ENCODE data around the gene NREP.
"Not testable (repeated sequence)": the region's sequence is repeated elsewhere in the genome, so short reads cannot be mapped to it uniquely, and the experiment has no call there.

Gene NREP

DNA sequence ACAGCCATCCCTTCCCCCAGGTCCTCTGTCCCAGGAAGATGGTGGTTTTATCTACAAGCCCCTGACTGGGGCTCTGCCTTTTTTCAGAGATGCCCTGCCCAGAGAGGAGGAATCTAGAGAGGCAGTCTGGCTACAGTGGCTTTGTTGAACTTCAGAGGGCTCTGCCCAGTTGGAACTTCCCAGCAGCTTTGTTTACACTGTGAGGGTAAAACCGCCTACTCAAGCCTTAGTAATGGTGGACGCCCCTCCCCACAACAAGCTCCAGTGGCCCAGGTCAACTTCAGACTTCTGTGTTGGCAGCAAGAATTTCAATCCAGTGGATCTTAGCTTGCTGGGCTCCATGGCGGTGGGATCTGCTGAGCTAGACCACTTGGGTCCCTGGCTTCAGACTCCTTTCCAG, 40.2 kb downstream of the NREP start:
- peaks cover 24% of the 10 kb centered on the region for H3K4me1 ChIP-seq (ENCODE audit: insufficient read depth, low read length)
- H3K27ac ChIP-seq (ENCODE audit: low read depth, low read length); H3K4me3 ChIP-seq (ENCODE audit: low read length); H3K36me3 ChIP-seq (ENCODE audit: insufficient read depth, low read length); H3K27me3 ChIP-seq (ENCODE audit: insufficient read depth, low read length); H3K9me3 ChIP-seq (ENCODE audit: insufficient read depth, low read depth, low read length); H3K9ac ChIP-seq (ENCODE audit: low read depth, low read length): not testable (repeated sequence)
- WGBS, result 90% methylated on average over 3 of the region's 3 CpGs

DNA sequence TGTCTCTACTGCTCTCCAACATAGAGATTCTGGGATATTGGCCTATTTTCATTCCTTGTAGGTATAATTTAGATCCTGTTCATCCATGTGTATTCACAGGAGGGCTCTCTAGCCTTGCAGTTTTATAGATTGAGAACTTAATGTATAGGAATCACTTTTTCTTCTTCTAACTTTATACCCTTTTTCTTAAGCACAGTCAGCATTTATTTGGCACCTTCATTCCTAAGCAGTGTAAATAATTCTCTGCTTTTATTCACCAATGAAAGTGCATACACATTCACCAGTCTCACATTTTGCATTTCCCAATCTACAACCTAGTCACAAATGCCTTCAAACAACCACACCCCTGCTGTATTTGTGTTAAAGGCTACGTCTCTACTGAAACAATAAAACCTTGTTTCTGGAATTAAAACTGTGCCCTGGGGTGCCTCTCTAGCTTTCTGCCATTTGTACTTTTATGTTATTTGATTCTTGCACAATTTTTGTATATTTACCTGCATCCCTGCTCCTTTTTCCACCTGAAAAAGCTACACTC, 49.3 kb downstream of the NREP start:
- Histone ChIP-seq H3K27me3 (ENCODE audit: insufficient read depth, low read length) (no peaks in the 10 kb centered on the region), H3K36me3 (ENCODE audit: insufficient read depth, low read length) (no peaks in the 10 kb centered on the region), H3K27ac (ENCODE audit: low read depth, low read length) (no peak overlapping the region), H3K9ac (ENCODE audit: low read depth, low read length) (no peak overlapping the region), H3K9me3 (ENCODE audit: insufficient read depth, low read depth, low read length) (no peaks in the 10 kb centered on the region), H3K4me3 (ENCODE audit: low read length) (no peak overlapping the region), H3K4me1 (ENCODE audit: insufficient read depth, low read length) (no peaks in the 10 kb centered on the region; the same call in 1 of the 2 replicates)
- 75% methylated on average over 1 of the region's 1 CpG for WGBS

DNA sequence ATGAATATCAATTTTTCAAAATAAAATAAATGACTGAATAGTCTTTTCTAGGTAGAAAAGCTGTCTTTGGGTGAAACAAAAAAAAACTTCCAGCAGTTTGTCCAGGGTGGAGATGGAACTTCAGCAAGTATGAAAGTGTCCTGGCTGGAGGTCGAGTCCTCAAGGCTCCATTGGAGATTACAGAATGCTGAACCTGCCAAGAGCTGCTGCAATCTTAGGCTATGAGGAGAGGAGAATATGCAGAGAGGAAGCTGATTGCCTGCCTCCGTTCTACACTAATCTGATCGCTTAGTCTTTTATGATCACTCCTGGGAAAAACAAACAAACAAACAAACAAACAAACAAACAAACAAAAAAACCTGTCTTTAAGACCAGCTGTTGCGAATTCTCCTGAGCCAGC, 50.6 kb downstream of the NREP start:
- Histone ChIP-seq H3K27me3 (ENCODE audit: insufficient read depth, low read length) (no peaks in the 10 kb centered on the region), H3K36me3 (ENCODE audit: insufficient read depth, low read length) (no peaks in the 10 kb centered on the region), H3K27ac (ENCODE audit: low read depth, low read length) (no peak overlapping the region), H3K4me3 (ENCODE audit: low read length) (no peak overlapping the region), H3K4me1 (ENCODE audit: insufficient read depth, low read length) (no peaks in the 10 kb centered on the region; the same call in 1 of the 2 replicates), H3K9me3 (ENCODE audit: insufficient read depth, low read depth, low read length) (no peaks in the 10 kb centered on the region), H3K9ac (ENCODE audit: low read depth, low read length) (no peak overlapping the region)
- 69% methylated on average over 4 of the region's 4 CpGs for WGBS

DNA sequence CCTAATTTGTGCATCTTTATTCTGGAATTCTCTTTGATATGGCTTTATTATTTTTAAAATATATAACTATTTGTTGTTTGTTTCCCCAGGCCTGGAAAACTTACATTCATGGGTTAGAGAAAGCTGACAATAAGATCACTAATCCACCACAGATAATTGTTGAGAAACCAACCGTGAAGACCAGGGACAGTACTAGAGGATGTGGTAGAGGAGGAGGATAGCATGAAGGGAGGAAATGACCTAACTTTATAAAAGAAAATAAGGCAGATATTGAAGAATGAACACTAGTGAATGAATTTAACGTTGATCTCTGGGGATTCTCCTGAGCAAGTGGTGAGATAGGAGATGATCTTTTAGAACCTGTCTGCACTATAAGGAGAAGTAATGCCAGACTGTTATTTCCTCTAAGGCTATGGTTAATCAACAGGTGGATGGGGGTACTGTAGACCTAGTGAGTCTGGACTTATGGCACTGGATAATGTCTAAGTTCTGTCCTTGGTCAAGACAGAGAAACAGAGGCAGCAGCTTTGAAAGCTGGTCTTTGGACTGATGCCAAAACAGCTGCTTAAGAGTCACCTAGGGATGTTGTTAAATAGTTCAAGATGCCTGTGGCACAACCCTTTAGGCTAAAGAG, 52.4 kb downstream of the NREP start:
- Histone ChIP-seq H3K4me3 (ENCODE audit: low read length) (no peak overlapping the region), H3K4me1 (ENCODE audit: insufficient read depth, low read length) (no peaks in the 10 kb centered on the region; the same call in 1 of the 2 replicates), H3K36me3 (ENCODE audit: insufficient read depth, low read length) (no peaks in the 10 kb centered on the region), H3K9me3 (ENCODE audit: insufficient read depth, low read depth, low read length) (no peaks in the 10 kb centered on the region), H3K27ac (ENCODE audit: low read depth, low read length) (no peak overlapping the region), H3K9ac (ENCODE audit: low read depth, low read length) (no peak overlapping the region), H3K27me3 (ENCODE audit: insufficient read depth, low read length) (no peaks in the 10 kb centered on the region)
- WGBS, result 67% methylated on average over 2 of the region's 2 CpGs

DNA sequence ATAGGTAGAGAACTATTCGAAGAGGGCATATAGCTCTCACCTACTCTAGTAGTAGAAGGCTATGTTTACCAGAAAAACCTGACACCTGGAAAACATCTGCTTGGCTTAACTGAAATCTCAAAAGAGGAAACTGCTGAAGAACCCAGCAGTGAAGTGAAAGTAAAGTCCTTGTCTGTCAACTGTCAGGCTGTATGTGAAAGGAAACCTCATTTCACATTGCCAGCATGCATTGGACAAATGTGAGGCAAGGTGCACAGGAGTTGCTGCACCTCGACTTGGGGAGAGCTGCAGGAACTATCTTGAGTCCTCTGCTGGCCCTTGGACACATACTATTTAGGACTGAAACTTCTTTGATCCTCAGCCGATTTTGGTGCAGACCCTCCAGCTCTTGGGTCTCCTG, 53.3 kb downstream of the NREP start:
- H3K9ac ChIP-seq (ENCODE audit: low read depth, low read length), result no peak overlapping the region
- H3K27ac ChIP-seq (ENCODE audit: low read depth, low read length), result no peak overlapping the region
- H3K27me3 ChIP-seq (ENCODE audit: insufficient read depth, low read length), result no peaks in the 10 kb centered on the region
- no peaks in the 10 kb centered on the region for H3K9me3 ChIP-seq (ENCODE audit: insufficient read depth, low read depth, low read length)
- 88% methylated on average over 2 of the region's 3 CpGs for WGBS
- no peaks in the 10 kb centered on the region for H3K36me3 ChIP-seq (ENCODE audit: insufficient read depth, low read length)
- H3K4me3 ChIP-seq (ENCODE audit: low read length), result no peak overlapping the region
- no peaks in the 10 kb centered on the region; the same call in 1 of the 2 replicates for H3K4me1 ChIP-seq (ENCODE audit: insufficient read depth, low read length)

DNA sequence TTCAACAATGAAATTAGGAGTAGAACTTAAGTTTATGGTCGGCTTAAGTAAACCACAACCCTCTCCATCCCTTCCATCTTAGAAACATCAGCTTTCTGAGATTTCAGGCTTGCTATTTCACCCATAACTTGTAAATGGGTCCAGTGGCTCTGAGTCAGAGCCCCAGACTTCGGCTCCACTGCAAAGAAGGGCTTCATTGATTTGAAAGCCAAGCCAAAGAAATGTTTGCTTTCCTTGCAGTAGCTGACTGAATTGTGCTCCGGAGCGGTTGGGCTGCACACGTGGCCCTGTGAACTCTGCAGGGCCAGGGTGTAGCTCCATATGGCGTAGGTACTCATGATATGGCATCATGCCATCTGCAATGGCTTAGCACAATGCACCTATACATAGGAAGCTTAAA, 57.0 kb downstream of the NREP start:
- H3K4me1 ChIP-seq (ENCODE audit: insufficient read depth, low read length), result peaks cover 6% of the 10 kb centered on the region
- H3K27ac ChIP-seq (ENCODE audit: low read depth, low read length), result no peak overlapping the region
- H3K9ac ChIP-seq (ENCODE audit: low read depth, low read length), result no peak overlapping the region
- no peaks in the 10 kb centered on the region for H3K27me3 ChIP-seq (ENCODE audit: insufficient read depth, low read length)
- H3K36me3 ChIP-seq (ENCODE audit: insufficient read depth, low read length), result no peaks in the 10 kb centered on the region
- no peaks in the 10 kb centered on the region for H3K9me3 ChIP-seq (ENCODE audit: insufficient read depth, low read depth, low read length)
- 91% methylated on average over 6 of the region's 6 CpGs for WGBS
- H3K4me3 ChIP-seq (ENCODE audit: low read length), result no peak overlapping the region

DNA sequence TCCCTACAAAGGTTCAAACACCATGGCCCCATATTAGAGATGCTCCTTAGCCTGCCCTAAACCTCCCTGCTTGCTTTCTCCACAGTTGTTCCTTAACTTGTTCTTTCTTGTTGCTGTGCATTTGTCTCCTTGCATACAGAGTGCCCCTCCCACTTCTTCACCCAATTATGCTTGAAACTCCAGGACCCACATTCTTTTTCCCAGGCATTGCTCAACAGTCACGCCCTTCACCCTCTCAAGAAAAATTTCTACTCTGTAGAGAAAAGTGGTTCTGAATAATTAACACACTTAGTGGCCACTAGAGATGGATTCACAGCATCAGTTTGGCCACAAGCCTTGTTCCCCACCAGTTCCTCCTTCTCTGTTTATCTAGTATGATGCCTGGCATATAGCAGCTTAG, 57.7 kb downstream of the NREP start:
- Histone ChIP-seq H3K9me3 (ENCODE audit: insufficient read depth, low read depth, low read length) (no peaks in the 10 kb centered on the region), H3K4me3 (ENCODE audit: low read length) (no peak overlapping the region), H3K27me3 (ENCODE audit: insufficient read depth, low read length) (no peaks in the 10 kb centered on the region), H3K4me1 (ENCODE audit: insufficient read depth, low read length) (peaks cover 6% of the 10 kb centered on the region), H3K9ac (ENCODE audit: low read depth, low read length) (no peak overlapping the region), H3K27ac (ENCODE audit: low read depth, low read length) (no peak overlapping the region), H3K36me3 (ENCODE audit: insufficient read depth, low read length) (no peaks in the 10 kb centered on the region)
- no CpG with 5 or more reads among the region's 1 CpG for WGBS

DNA sequence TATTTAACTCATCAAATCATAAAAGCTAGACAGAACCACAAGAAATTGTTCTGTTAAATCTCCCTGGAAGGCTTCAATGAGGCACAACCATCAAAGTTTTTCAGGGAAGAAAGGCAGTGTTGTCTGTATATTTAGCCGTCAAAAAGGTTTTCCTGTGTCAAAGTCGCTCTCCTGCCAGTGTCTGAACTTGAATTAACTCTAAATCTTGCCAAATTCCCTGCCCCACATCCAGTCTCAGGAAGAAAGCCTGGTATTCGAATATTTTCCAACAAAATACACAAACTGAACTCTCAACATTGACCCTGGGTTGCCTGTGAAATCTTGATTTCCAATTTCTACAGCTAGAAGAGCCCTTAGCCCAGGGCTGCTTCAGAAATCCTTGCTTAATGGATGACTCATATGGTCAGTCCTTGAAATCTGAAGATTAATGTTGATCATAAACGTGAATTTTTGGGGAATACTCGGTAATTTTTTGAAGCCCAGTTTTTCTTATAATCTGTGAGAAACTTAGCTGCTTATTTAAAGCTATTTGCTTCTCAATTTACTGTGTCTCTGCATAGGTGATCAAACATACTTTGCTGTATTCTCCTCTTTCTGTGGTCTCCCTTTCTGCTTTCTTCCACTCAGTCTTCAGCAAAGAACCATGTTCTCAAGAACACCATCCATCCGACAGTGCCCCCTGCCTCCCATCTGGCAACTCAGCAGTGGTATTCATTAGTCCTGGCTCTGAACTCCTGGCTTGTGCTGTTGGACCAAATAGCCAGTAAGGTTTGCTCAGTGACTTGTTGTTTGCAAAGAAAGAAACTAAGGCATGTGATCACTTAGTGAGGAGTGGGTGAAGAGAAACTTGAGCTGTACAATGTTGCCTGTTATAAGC, 58.9 kb downstream of the NREP start:
- H3K9me3 ChIP-seq (ENCODE audit: insufficient read depth, low read depth, low read length), result no peaks in the 10 kb centered on the region
- H3K4me1 ChIP-seq (ENCODE audit: insufficient read depth, low read length), result peaks cover 6% of the 10 kb centered on the region
- WGBS, result 80% methylated on average over 6 of the region's 6 CpGs
- H3K4me3 ChIP-seq (ENCODE audit: low read length), result no peak overlapping the region
- H3K27me3 ChIP-seq (ENCODE audit: insufficient read depth, low read length), result no peaks in the 10 kb centered on the region
- no peak overlapping the region for H3K27ac ChIP-seq (ENCODE audit: low read depth, low read length)
- H3K9ac ChIP-seq (ENCODE audit: low read depth, low read length), result no peak overlapping the region
- no peaks in the 10 kb centered on the region for H3K36me3 ChIP-seq (ENCODE audit: insufficient read depth, low read length)

DNA sequence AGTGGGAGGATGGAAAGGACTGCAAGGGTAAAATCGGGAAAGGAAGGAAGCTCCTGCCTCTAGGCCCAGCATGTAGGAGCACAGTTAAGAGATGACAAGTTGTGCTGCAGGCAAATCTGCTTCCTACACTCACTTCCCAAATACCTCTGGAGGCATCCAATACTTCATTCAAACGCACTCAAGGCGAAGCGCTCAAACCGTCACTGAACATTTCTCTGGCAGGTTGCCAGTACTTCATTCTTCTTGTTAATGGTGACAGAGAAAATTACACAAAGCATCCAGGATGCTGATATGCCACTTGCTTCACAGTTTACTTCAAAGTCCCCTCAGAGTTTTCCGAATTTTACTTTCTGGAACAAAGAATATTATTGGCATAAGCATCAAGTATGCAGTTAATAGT, 59.8 kb downstream of the NREP start:
- Histone ChIP-seq H3K27me3 (ENCODE audit: insufficient read depth, low read length) (no peaks in the 10 kb centered on the region), H3K4me3 (ENCODE audit: low read length) (no peak overlapping the region), H3K27ac (ENCODE audit: low read depth, low read length) (no peak overlapping the region), H3K36me3 (ENCODE audit: insufficient read depth, low read length) (no peaks in the 10 kb centered on the region), H3K9ac (ENCODE audit: low read depth, low read length) (no peak overlapping the region), H3K9me3 (ENCODE audit: insufficient read depth, low read depth, low read length) (no peaks in the 10 kb centered on the region), H3K4me1 (ENCODE audit: insufficient read depth, low read length) (peaks cover 6% of the 10 kb centered on the region)
- WGBS, result 79% methylated on average over 6 of the region's 6 CpGs

DNA sequence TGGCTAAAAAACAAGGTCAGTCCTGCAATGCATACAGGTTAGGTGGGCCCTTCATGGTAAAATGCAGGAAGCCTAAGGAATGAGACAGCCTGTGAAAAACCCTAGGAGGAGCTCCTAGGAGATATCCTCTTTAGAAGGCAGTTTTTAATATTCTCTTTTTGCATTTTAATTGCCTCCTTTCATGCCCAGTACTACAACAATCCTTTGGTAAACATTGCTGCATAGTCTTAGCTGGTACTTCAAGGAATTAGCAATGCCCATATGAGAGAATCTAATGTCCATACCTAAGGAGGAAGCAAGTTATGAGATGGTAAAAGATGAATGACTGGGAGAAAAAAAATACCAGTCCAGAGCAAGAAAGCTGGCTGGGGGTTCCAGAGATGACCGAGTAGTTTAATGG, 61.0 kb downstream of the NREP start:
- Histone ChIP-seq H3K27ac (ENCODE audit: low read depth, low read length) (no peak overlapping the region), H3K9ac (ENCODE audit: low read depth, low read length) (no peak overlapping the region), H3K4me1 (ENCODE audit: insufficient read depth, low read length) (peaks cover 6% of the 10 kb centered on the region), H3K9me3 (ENCODE audit: insufficient read depth, low read depth, low read length) (no peaks in the 10 kb centered on the region), H3K27me3 (ENCODE audit: insufficient read depth, low read length) (no peaks in the 10 kb centered on the region), H3K36me3 (ENCODE audit: insufficient read depth, low read length) (no peaks in the 10 kb centered on the region), H3K4me3 (ENCODE audit: low read length) (no peak overlapping the region)
- no CpG with 5 or more reads among the region's 1 CpG for WGBS

DNA sequence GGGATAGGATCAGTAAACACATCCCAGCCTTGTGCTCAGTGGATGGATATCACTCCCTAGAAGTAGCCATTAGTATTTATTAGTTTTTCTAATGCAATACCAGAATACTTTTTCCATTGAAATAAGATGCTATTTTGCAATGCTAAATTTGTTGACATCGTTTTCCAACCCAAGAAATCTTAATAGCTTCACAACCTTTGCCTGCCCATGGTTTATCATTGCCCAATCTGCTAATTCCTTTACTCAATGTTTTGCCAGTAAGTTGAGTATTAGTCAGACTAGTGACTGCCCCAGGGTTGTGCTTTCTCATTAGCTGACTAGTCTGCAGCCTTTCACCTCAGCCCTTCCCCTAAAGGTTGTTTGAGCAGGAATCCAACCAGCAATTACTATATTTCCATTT, 62.9 kb downstream of the NREP start:
- 87% methylated on average over 1 of the region's 1 CpG for WGBS
- Histone ChIP-seq H3K4me1 (ENCODE audit: insufficient read depth, low read length) (peaks cover 6% of the 10 kb centered on the region), H3K9ac (ENCODE audit: low read depth, low read length) (no peak overlapping the region), H3K27ac (ENCODE audit: low read depth, low read length) (no peak overlapping the region), H3K36me3 (ENCODE audit: insufficient read depth, low read length) (no peaks in the 10 kb centered on the region), H3K27me3 (ENCODE audit: insufficient read depth, low read length) (no peaks in the 10 kb centered on the region), H3K4me3 (ENCODE audit: low read length) (no peak overlapping the region), H3K9me3 (ENCODE audit: insufficient read depth, low read depth, low read length) (no peaks in the 10 kb centered on the region)

Data from HUES64 (cell line).